ENCODE results near the gene SLC18A3.

Gene SLC18A3

GRCh38 chr10:49612513-49613164 lies 2.5 kb downstream of the SLC18A3 start:
- DNase-seq, result no peak

- no peak for DNase-seq
Measured at GRCh38 chr10:49613165-49613881, 3.2 kb downstream of the SLC18A3 start.

GRCh38 chr10:49613882-49614241 lies 3.8 kb downstream of the SLC18A3 start, which contains the start of gene CHAT:
CHAT (plus strand) TSS chr10:49614037; CDS start chr10:49614190, 153 bp downstream.
- no peak for DNase-seq

- DNase-seq, result no peak
Measured at GRCh38 chr10:49614242-49615198, 4.4 kb downstream of the SLC18A3 start.

GRCh38 chr10:49615213-49615612 lies 5.1 kb downstream of the SLC18A3 start:
- no peak for DNase-seq

GRCh38 chr10:49615721-49616120 lies 5.6 kb downstream of the SLC18A3 start:
- no peak for DNase-seq

GRCh38 chr10:49616421-49617101 lies 6.5 kb downstream of the SLC18A3 start:
- DNase-seq, result no peak

- no peak for DNase-seq
Measured at GRCh38 chr10:49617121-49618020, 7.3 kb downstream of the SLC18A3 start.

- DNase-seq, result no peak
Measured at GRCh38 chr10:49618821-49619220, 8.7 kb downstream of the SLC18A3 start.

GRCh38 chr10:49619613-49620012 lies 9.5 kb downstream of the SLC18A3 start:
- DNase-seq, result no peak

GRCh38 chr10:49620286-49620810 lies 10.2 kb downstream of the SLC18A3 start:
- DNase-seq, result no peak

- no peak for DNase-seq
Measured at GRCh38 chr10:49620841-49621378, 10.8 kb downstream of the SLC18A3 start.

- DNase-seq, result no peak
Measured at GRCh38 chr10:49621561-49621960, 11.5 kb downstream of the SLC18A3 start.

- DNase-seq, result no peak
Measured at GRCh38 chr10:49622426-49623425, 12.6 kb downstream of the SLC18A3 start.

- DNase-seq, result no peak
Measured at GRCh38 chr10:49624629-49625028, 14.5 kb downstream of the SLC18A3 start.

- no peak for DNase-seq
Measured at GRCh38 chr10:49625411-49625810, 15.3 kb downstream of the SLC18A3 start.

- DNase-seq, result no peak
Measured at GRCh38 chr10:49627038-49627437, 16.9 kb downstream of the SLC18A3 start.

GRCh38 chr10:49627644-49628247 lies 17.6 kb downstream of the SLC18A3 start:
- DNase-seq, result no peak

- DNase-seq, result no peak
Measured at GRCh38 chr10:49628599-49628998, 18.5 kb downstream of the SLC18A3 start.
